HUES48 (cell line): ENCODE data around the gene MEIS1.

ENCODE experiments used
- H3K27ac ChIP-seq: one replicate; pipeline ENCODE4 v1.7.0; 2013; ENCODE audit warnings: low read depth, low read length, inconsistent platforms
- H3K27me3 ChIP-seq: 2 replicates; pipeline ENCODE4 v1.6.1; 2013; ENCODE audit warnings: mild to moderate bottlenecking, low read length; ENCODE audit not compliant: control insufficient read depth, insufficient read depth
- H3K36me3 ChIP-seq: 2 replicates; pipeline ENCODE4 v1.6.1; 2013; ENCODE audit warnings: low read length; ENCODE audit not compliant: control insufficient read depth, insufficient read depth
- H3K4me1 ChIP-seq: 2 replicates; pipeline ENCODE4 v1.6.1; 2013; ENCODE audit warnings: mild to moderate bottlenecking, low read length; ENCODE audit not compliant: control insufficient read depth, insufficient read depth
- H3K4me3 ChIP-seq: 2 replicates; pipeline ENCODE4 v1.5.1; 2013; ENCODE audit warnings: mild to moderate bottlenecking, low read depth, low read length
- H3K9ac ChIP-seq: 2 replicates; pipeline ENCODE4 v1.6.1; 2013; ENCODE audit warnings: mild to moderate bottlenecking, low read depth, low read length, moderate library complexity
- H3K9me3 ChIP-seq: 2 replicates; pipeline ENCODE4 v1.6.1; 2013; ENCODE audit warnings: low read length; ENCODE audit not compliant: control insufficient read depth, insufficient read depth

The MEIS1 gene

DNA sequence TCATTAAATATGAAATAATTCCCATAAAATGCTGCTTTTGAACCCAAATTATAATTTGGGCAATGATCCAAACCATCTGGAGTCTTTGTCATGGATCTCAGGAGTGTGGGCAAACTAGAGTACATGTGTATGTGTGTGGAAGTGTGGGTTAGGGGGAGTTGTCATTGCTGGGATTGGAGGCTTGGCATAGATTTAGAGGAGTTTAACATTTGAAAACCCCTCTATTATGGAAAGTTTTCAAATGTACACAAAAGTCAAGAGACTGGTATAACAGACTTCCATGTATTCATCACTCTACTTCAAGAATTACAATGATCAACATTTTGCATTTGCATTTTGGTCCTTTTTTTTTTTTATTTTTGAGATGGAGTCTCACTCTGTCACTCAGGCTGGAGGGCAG, 159.1 kb downstream of the MEIS1 start:
- Histone ChIP-seq H3K9ac (no peak overlapping the region), H3K4me1 (peaks cover 16% of the 10 kb centered on the region; the same call in 1 of the 2 replicates), H3K9me3 (no peaks in the 10 kb centered on the region), H3K27me3 (no peaks in the 10 kb centered on the region), H3K36me3 (no peaks in the 10 kb centered on the region), H3K4me3 (no peak overlapping the region), H3K27ac (no peak overlapping the region)

- no peak overlapping the region for H3K27ac ChIP-seq
- no peaks in the 10 kb centered on the region for H3K27me3 ChIP-seq
- no peak overlapping the region for H3K4me3 ChIP-seq
- H3K9me3 ChIP-seq = no peaks in the 10 kb centered on the region
- H3K36me3 ChIP-seq = no peaks in the 10 kb centered on the region
- no peak overlapping the region for H3K9ac ChIP-seq
- H3K4me1 ChIP-seq = peaks cover 16% of the 10 kb centered on the region; the same call in 1 of the 2 replicates
Observed at GRCh38 chr2:66595556-66595955, 160.6 kb downstream of the MEIS1 start.

- no peaks in the 10 kb centered on the region for H3K9me3 ChIP-seq
- H3K4me3 ChIP-seq = 0 out of 2 replicates have a peak overlapping the region, but pooled peaks have one; percentile 6
- H3K4me1 ChIP-seq = peaks cover 16% of the 10 kb centered on the region; the same call in 1 of the 2 replicates
- no peaks in the 10 kb centered on the region for H3K36me3 ChIP-seq
- H3K27ac ChIP-seq = peak overlapping the region; percentile 65
- H3K27me3 ChIP-seq = no peaks in the 10 kb centered on the region
- no peak overlapping the region for H3K9ac ChIP-seq
Observed at GRCh38 chr2:66596256-66596655, 161.3 kb downstream of the MEIS1 start.

- H3K27ac ChIP-seq = no peak overlapping the region
- no peaks in the 10 kb centered on the region for H3K36me3 ChIP-seq
- no peaks in the 10 kb centered on the region for H3K27me3 ChIP-seq
- H3K9me3 ChIP-seq = no peaks in the 10 kb centered on the region
- no peak overlapping the region for H3K9ac ChIP-seq
- 0 out of 2 replicates have a peak, but pooled peaks cover 4% of the 10 kb centered on the region for H3K4me1 ChIP-seq
- no peak overlapping the region for H3K4me3 ChIP-seq
Observed at GRCh38 chr2:66601624-66602023, 166.7 kb downstream of the MEIS1 start.

DNA sequence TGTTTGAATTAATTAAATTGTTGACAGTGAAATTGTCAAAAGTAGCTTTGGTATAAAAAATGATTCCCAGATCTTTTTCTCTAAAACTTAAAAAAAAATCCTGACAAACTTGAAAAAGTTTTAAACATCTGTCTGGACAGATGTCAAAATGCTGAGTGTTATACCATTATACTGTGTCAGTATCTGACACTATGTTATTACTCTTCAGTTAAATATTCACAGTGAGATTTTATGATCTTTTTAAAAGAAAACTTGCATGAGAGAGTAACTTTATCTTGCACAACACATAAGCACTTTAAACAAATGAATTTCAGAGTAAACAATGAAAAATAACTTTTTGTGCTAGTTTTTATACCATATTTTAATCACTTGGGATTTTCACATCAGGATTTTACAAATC, 167.4 kb downstream of the MEIS1 start:
- no peaks in the 10 kb centered on the region for H3K9me3 ChIP-seq
- H3K4me3 ChIP-seq = no peak overlapping the region
- H3K4me1 ChIP-seq = no peaks in the 10 kb centered on the region
- H3K27ac ChIP-seq = no peak overlapping the region
- no peaks in the 10 kb centered on the region for H3K36me3 ChIP-seq
- no peaks in the 10 kb centered on the region for H3K27me3 ChIP-seq
- H3K9ac ChIP-seq = no peak overlapping the region

DNA sequence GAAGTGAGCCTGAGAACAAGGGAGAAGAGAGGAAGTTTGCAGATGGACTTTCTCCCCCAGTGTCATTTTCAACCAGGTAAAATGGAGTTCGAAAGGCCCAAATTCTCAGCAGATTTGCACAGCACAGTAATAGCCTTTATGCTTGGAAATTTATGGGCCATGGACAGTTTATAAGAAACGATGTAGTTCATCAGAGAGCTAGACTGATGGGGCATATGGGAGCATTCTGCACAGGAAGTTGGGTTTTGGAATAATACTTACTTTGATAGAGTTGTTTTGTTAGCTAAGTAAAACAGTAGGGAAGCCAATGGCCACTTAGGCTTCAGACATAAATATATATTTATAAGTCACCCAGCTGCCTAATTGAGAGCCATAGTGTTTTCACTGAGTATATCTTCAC, 169.4 kb downstream of the MEIS1 start:
- Histone ChIP-seq H3K4me3 (no peak overlapping the region), H3K9me3 (no peaks in the 10 kb centered on the region), H3K27me3 (no peaks in the 10 kb centered on the region), H3K27ac (no peak overlapping the region), H3K4me1 (no peaks in the 10 kb centered on the region), H3K36me3 (no peaks in the 10 kb centered on the region), H3K9ac (no peak overlapping the region)

DNA sequence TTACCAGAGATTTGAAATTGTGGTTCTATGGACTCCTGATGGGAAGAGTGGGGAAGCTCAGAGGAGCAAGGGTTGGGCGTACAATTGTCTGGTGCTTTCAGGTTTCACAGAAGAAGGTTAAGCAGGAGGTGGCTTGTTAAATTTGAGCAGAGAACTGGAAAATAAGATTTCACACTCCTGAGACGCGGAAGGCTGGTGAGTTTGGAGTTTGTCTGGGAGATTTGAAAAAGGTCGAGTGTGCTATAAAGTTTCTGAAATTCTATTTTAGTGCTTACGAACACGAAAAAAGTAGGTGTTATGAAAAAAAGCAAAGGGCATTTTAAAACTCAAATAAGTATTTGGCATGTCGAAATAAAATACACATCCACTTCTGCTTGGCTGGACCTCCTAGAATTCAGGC, 170.1 kb downstream of the MEIS1 start:
- Histone ChIP-seq H3K9me3 (no peaks in the 10 kb centered on the region), H3K4me1 (no peaks in the 10 kb centered on the region), H3K9ac (no peak overlapping the region), H3K36me3 (no peaks in the 10 kb centered on the region), H3K27me3 (no peaks in the 10 kb centered on the region), H3K4me3 (no peak overlapping the region), H3K27ac (no peak overlapping the region)

GRCh38 chr2:66607152-66607551, 172.2 kb downstream of the MEIS1 start:
- Histone ChIP-seq H3K27me3 (no peaks in the 10 kb centered on the region), H3K4me1 (no peaks in the 10 kb centered on the region)

More at GRCh38 chr2:66607152-66607551, 172.2 kb downstream of the MEIS1 start:
- Histone ChIP-seq H3K4me3 (no peak overlapping the region), H3K9ac (no peak overlapping the region), H3K27ac (no peak overlapping the region), H3K36me3 (no peaks in the 10 kb centered on the region), H3K9me3 (no peaks in the 10 kb centered on the region)
